Measurements from ENCODE around the gene BAZ2A.

The BAZ2A gene

GRCh38 chr12:56626701-56627100 is 3.4 kb downstream of the BAZ2A start:
- TF ChIP-seq, protein P1, sequence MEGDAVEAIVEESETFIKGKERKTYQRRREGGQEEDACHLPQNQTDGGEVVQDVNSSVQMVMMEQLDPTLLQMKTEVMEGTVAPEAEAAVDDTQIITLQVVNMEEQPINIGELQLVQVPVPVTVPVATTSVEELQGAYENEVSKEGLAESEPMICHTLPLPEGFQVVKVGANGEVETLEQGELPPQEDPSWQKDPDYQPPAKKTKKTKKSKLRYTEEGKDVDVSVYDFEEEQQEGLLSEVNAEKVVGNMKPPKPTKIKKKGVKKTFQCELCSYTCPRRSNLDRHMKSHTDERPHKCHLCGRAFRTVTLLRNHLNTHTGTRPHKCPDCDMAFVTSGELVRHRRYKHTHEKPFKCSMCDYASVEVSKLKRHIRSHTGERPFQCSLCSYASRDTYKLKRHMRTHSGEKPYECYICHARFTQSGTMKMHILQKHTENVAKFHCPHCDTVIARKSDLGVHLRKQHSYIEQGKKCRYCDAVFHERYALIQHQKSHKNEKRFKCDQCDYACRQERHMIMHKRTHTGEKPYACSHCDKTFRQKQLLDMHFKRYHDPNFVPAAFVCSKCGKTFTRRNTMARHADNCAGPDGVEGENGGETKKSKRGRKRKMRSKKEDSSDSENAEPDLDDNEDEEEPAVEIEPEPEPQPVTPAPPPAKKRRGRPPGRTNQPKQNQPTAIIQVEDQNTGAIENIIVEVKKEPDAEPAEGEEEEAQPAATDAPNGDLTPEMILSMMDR (IDR thresholded peaks at IDR 0.05; ENCODE audit: extremely low read depth, missing control alignments), result no peak
- no peak for DNase-seq (ENCODE audit: low spot score)

GRCh38 chr12:56622535-56622934 is 7.6 kb downstream of the BAZ2A start:
- DNase-seq (ENCODE audit: low spot score), result no peak
- TF ChIP-seq, protein P1 (IDR thresholded peaks at IDR 0.05; ENCODE audit: extremely low read depth, missing control alignments), result no peak

DNA sequence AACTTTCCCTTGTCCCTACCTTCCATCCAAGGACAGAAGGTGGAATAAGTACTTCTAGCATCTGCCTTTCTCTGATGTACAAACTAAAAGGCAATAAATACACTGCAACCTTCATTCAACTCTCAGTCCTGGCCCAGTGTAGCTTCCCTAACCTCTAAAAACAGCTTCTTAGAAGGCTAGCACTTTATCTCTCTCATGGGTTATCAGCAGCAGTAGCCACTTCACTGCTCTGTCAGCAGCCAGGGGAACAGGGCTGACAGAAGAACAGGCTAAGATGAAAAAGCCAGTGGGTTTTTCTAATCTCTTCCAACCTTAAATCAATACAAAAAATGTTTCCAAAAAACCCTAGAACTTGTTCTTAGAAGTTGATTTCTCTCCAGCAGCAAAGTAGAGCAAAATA is 13.2 kb downstream of the BAZ2A start:
- TF ChIP-seq, protein P1 (IDR thresholded peaks at IDR 0.05; ENCODE audit: extremely low read depth, missing control alignments), result no peak
- DNase-seq (ENCODE audit: low spot score), result no peak

- TF ChIP-seq, protein P1 (IDR thresholded peaks at IDR 0.05; ENCODE audit: extremely low read depth, missing control alignments), result no peak
- DNase-seq (ENCODE audit: low spot score), result no peak
Measured at GRCh38 chr12:56616244-56616643, 13.9 kb downstream of the BAZ2A start.

GRCh38 chr12:56614627-56615026 is 15.5 kb downstream of the BAZ2A start:
- TF ChIP-seq, protein P1 (IDR thresholded peaks at IDR 0.05; ENCODE audit: extremely low read depth, missing control alignments), result no peak
- no peak for DNase-seq (ENCODE audit: low spot score)

- TF ChIP-seq, protein P1 (IDR thresholded peaks at IDR 0.05; ENCODE audit: extremely low read depth, missing control alignments), result no peak
- DNase-seq (ENCODE audit: low spot score), result no peak
Measured at GRCh38 chr12:56604355-56604754, 25.8 kb downstream of the BAZ2A start.

DNA sequence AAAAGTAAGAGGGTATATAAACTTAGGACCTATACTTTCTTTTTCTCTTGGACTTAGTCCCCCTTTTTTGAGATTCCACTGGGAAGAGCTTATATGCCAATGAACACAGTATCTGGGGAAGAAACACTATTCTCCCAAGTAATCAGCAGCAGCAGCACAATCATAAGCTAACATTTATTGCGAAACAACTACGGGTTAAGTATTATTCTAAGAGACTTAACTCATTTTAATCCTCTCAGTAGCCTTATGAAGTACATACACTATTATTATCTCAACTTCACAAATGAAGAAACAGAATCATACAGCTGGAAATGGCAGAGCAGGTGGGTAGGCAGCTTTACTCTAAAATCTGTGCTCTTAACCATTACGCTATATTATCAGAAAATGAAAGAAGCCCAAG is 27.9 kb downstream of the BAZ2A start:
- DNase-seq (ENCODE audit: low spot score), result no peak
- TF ChIP-seq, protein P1 (IDR thresholded peaks at IDR 0.05; ENCODE audit: extremely low read depth, missing control alignments), result no peak
